ENCODE data around the gene ETV6. TPM values are rescaled to one million over a fixed set of nuclear protein-coding genes. Genes with fewer than 3 reads are reported as not detected.

The ETV6 gene
- total RNA-seq, 3 donors from 2014 or later = 46.7 to 58.0 (median 57.5) TPM

DNA sequence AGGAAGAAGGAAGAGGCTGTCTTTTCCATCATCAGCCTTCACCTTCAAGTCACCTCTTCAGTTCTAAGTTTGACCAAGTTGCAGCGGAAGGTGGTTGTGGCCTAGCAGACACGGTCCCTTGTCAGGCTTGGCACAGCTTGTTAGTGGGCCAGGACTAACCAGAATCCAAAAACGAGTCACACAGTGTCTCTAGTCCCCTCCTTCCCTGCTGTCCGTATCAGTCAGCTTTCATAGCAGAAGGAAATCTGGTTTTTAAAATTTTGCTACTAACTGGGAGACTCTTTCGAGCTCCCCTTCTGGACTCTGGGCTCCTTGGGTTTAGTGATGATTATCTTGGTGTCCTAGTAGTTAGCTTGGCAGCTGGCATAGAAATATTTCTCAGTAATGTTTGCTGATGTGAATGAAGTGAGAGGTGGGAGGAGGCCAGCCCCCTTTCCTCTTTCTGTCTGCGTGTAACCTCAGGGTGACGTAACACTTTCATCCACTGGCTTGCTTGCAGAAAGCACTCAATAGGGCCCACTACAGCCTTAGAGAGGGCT, 3.8 kb downstream of the ETV6 start:
- Mint-ChIP-seq H3K36me3 (ENCODE audit: insufficient read depth) (peaks cover 10% of the 10 kb centered on the region), H3K4me3 (peak overlapping the region; percentile 98), H3K27me3 (ENCODE audit: low read depth) (no peaks in the 10 kb centered on the region), H3K9me3 (no peaks in the 10 kb centered on the region), H3K4me1 (ENCODE audit: low read depth) (peaks cover 64% of the 10 kb centered on the region)
- DNase-seq (peak; percentile 23), ATAC-seq (peak; percentile 32 to 37)

DNA sequence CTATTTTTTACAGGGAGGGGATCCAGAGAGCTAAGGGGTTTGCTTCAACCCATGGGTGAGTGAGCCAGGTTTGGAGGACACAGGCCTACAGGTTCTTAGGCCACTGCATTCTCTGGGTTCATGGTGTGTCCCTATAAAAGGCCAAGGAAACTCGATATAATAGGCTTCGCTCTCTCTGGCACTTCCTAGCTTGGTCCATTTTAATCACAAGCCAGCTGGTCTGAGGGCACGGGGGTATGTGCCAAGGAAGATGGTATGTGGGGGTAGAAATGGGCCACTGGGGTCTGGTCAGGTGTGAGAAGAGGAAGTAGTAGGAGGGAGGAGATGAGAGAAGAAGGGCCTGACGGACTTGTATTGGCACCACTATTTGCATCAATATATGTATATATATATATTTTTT, 4.9 kb downstream of the ETV6 start:
- peaks cover 13% of the 10 kb centered on the region for H3K36me3 Mint-ChIP-seq (ENCODE audit: insufficient read depth)
- H3K4me3 Mint-ChIP-seq = no peak overlapping the region
- no peaks in the 10 kb centered on the region for H3K27me3 Mint-ChIP-seq (ENCODE audit: low read depth)
- no peak for DNase-seq
- H3K4me1 Mint-ChIP-seq (ENCODE audit: low read depth) = peaks cover 73% of the 10 kb centered on the region
- H3K9me3 Mint-ChIP-seq = no peaks in the 10 kb centered on the region
- no peak for ATAC-seq

DNA sequence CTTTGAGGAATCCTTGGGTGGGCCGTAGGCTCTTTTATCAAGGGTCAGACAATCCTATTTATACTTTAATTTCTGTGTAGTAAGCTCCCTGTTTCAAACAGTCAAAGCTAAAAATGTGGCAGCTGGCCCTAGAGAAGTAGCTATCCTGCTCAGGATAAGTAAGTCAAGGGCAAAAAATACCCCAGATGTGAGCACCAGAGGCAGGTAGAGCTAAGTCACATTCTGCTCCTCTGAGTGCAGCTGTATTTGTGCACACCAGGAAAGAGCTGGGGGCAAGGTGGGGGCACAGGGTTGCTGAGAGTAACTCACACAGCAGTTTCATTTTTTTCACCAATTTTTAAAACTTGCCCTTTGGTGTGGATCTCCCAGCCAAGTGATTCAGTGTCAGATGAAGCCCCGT, 5.3 kb downstream of the ETV6 start:
- peaks cover 17% of the 10 kb centered on the region for H3K36me3 Mint-ChIP-seq (ENCODE audit: insufficient read depth)

DNA sequence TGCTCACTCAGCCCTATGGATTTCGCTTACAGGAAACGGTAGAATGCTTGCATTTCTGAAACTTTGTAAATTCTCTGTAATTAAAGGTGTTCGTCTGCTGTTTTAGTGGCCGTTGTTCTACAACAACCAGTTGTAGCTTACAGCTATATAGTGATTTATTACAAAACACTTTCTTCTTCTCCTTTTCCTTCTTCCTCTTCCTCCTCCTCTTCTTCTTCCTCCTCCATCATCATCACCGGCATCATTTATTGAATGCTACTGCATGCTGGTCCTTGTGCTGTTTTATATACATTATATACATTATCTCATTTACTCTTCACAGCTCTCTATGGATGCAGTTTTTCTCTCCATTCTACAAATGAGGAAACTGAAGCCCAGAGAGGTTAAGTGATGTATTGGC, 6.4 kb downstream of the ETV6 start:
- no peak for DNase-seq
- Mint-ChIP-seq H3K27me3 (ENCODE audit: low read depth) (no peaks in the 10 kb centered on the region), H3K4me3 (no peak overlapping the region), H3K9me3 (no peaks in the 10 kb centered on the region), H3K36me3 (ENCODE audit: insufficient read depth) (peaks cover 19% of the 10 kb centered on the region), H3K4me1 (ENCODE audit: low read depth) (peaks cover 81% of the 10 kb centered on the region)
- ATAC-seq = no peak

More for the DNA sequence above, 5.3 kb downstream of the ETV6 start:
- H3K4me3 Mint-ChIP-seq = no peak overlapping the region
- no peak for ATAC-seq
- no peaks in the 10 kb centered on the region for H3K9me3 Mint-ChIP-seq
- DNase-seq = no peak
- no peaks in the 10 kb centered on the region for H3K27me3 Mint-ChIP-seq (ENCODE audit: low read depth)
- H3K4me1 Mint-ChIP-seq (ENCODE audit: low read depth) = peaks cover 77% of the 10 kb centered on the region

DNA sequence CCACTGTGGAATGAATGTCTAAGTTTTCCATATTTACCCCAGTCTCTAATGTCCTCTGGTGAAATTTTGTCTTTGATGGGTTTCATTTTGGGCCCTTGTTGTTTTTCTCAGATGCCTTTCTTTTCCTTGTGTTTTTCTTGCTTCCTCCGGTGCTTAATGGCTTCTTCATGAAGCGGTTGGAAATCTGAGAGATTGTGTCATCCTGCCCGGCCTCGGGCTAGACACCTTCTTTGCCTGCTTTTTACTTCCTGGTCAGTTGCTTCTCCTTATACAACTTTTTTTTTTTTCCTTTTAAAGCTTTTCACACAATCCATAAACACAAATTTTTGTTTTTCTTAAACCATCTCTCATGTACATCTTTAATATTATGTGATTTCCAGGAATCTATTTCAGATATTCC, 7.1 kb downstream of the ETV6 start:
- no peak overlapping the region for H3K4me3 Mint-ChIP-seq
- no peak for DNase-seq
- no peaks in the 10 kb centered on the region for H3K9me3 Mint-ChIP-seq
- no peak for ATAC-seq
- H3K4me1 Mint-ChIP-seq (ENCODE audit: low read depth) = peaks cover 87% of the 10 kb centered on the region
- H3K27me3 Mint-ChIP-seq (ENCODE audit: low read depth) = no peaks in the 10 kb centered on the region
- H3K36me3 Mint-ChIP-seq (ENCODE audit: insufficient read depth) = peaks cover 20% of the 10 kb centered on the region

DNA sequence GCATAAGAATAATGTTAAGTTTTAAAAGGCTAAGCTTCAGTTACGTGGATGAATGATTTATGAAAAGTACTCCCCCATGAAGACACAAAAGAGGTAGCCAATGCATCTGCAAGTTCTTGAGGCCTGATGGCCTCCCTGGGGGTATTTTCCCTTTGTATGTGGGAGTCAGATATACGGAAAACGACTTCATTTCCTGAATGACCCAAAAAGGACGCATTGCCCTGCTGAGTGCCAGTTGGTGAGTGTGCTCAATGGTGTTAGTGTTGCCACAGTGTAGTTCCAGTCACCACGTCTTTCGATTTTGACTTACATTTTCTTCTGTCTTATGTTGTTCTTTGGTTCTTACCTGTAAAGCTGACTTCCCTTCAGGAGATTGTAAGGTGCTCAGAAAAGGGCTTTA, 8.0 kb downstream of the ETV6 start:
- DNase-seq (no peak), ATAC-seq (no peak)
- Mint-ChIP-seq H3K9me3 (no peaks in the 10 kb centered on the region), H3K27me3 (ENCODE audit: low read depth) (no peaks in the 10 kb centered on the region), H3K36me3 (ENCODE audit: insufficient read depth) (peaks cover 29% of the 10 kb centered on the region), H3K4me3 (no peak overlapping the region), H3K4me1 (ENCODE audit: low read depth) (peaks cover 88% of the 10 kb centered on the region)

DNA sequence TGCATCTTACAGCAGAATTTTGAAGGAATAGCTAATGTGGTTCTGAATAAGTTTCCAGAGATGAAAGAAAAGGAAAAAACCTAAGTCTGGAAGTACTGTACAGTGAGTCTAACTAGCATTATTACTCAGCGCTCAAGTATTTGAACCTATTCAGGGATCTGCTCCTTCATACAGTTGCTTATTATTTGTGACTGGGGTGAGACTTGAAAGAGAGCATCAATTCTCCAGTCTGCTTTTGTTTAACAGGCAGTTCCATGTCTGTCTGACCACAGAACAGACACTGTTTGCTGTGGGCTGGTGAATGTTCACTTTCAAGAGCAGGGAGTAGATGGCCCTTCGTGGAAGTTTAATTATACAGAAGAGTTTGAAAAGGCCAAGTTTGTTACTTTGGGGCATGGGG, 9.3 kb downstream of the ETV6 start:
- Mint-ChIP-seq H3K9me3 (no peaks in the 10 kb centered on the region), H3K4me1 (ENCODE audit: low read depth) (peaks cover 90% of the 10 kb centered on the region), H3K4me3 (no peak overlapping the region), H3K27me3 (ENCODE audit: low read depth) (no peaks in the 10 kb centered on the region), H3K36me3 (ENCODE audit: insufficient read depth) (peaks cover 30% of the 10 kb centered on the region)
- DNase-seq = no peak
- peak; percentile 19 to 57 for ATAC-seq

DNA sequence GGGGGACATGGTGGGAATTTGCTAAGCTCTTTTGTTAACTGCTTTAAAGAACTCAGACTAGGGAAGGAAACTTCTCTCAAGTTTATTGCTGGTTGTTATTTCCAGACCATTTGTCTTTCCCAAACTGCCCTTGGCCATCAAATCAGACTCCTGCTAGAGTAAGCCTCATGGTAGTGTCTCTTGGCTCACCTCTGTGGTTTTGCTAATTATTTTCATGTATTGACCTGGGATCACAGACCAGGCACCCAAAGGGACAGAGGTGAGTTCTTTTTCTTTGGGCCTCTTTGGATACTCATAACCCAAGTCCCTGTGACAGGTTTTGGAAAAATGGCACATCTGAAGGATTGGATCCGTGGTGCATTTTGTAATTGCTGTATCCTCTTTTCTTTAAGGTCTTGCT, 11.2 kb downstream of the ETV6 start:
- H3K27me3 Mint-ChIP-seq (ENCODE audit: low read depth) = no peaks in the 10 kb centered on the region
- no peak overlapping the region for H3K4me3 Mint-ChIP-seq
- no peaks in the 10 kb centered on the region for H3K9me3 Mint-ChIP-seq
- ATAC-seq (no peak), DNase-seq (no peak)
- H3K36me3 Mint-ChIP-seq (ENCODE audit: insufficient read depth) = peaks cover 38% of the 10 kb centered on the region
- peaks cover 84% of the 10 kb centered on the region for H3K4me1 Mint-ChIP-seq (ENCODE audit: low read depth)

DNA sequence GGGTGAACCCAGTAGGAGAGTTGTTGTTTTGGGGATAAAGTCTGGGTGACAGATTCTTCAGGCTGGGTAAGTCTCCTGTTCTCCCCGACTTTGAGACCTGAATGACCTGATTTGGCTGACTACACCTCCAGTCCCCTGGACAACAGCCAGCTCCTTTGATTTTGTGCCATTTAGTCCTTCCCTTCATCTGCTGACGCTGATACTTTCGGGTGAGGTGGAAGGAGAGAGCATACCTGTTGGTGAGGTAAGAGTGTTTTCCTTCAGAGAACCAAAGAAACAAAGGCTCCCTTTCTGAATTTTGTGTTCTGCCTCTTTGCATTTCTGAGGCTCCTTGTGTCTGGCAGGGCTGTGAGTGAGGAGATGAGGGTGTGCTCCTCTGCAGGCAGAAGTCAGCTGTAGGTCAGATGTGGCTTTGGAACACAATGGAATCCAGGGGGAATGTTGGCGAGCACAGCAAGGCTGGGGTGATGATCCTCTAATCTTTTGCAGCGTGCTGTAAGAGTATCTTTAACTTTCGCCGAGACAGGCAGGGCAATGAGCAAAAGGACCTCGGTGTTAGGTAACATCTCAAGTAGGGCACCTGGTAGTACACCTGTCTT, 12.1 kb downstream of the ETV6 start:
- H3K36me3 Mint-ChIP-seq (ENCODE audit: insufficient read depth) = peaks cover 36% of the 10 kb centered on the region
- no peaks in the 10 kb centered on the region for H3K27me3 Mint-ChIP-seq (ENCODE audit: low read depth)
- DNase-seq = no peak
- peaks cover 81% of the 10 kb centered on the region for H3K4me1 Mint-ChIP-seq (ENCODE audit: low read depth)
- H3K9me3 Mint-ChIP-seq = no peaks in the 10 kb centered on the region
- no peak overlapping the region for H3K4me3 Mint-ChIP-seq
- ATAC-seq = no peak

DNA sequence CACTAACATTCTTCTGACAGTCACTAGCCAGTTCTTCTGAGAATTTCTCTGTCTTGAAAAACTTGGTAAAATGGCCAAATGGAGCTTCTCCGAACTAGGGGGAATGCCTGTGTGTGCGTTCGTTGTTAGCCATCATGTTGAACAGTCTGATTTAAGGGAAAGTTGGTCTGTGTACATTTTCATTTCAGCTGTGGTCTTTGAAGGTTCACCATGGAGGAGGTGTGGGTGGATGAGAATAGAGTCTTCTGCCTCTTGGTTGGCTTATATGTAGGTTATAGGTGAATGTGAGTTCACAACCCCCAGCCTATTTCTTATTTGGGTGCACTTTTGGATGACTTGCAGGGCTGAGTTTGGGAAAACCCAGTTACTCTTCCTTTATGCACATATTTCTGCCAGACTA, 12.9 kb downstream of the ETV6 start:
- H3K27me3 Mint-ChIP-seq (ENCODE audit: low read depth) = no peaks in the 10 kb centered on the region
- H3K9me3 Mint-ChIP-seq = no peaks in the 10 kb centered on the region
- no peak overlapping the region for H3K4me3 Mint-ChIP-seq
- peaks cover 76% of the 10 kb centered on the region for H3K4me1 Mint-ChIP-seq (ENCODE audit: low read depth)
- peaks cover 32% of the 10 kb centered on the region for H3K36me3 Mint-ChIP-seq (ENCODE audit: insufficient read depth)
- ATAC-seq (peak; percentile 18 to 19), DNase-seq (no peak)

DNA sequence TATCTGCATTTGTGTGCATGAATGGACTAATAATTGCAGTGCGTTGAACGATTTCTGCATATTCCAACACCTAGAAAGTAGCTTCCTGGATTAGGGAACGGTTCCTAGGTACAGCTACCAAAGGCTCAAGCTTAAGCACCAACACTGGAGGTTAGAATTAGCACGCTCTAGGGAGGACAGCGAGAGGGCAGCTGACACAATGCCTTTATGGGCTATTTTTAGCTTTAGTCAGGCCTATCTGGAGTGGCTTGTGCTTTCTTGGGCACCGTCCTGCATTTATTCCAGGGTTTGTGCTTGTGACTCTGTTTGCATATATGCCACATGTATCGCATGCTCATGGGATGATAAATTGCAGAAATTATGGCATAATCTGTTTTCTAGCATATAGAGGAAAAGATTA, 13.7 kb downstream of the ETV6 start:
- H3K9me3 Mint-ChIP-seq = no peaks in the 10 kb centered on the region
- no peaks in the 10 kb centered on the region for H3K27me3 Mint-ChIP-seq (ENCODE audit: low read depth)
- no peak for ATAC-seq
- no peak for DNase-seq
- no peak overlapping the region for H3K4me3 Mint-ChIP-seq
- H3K4me1 Mint-ChIP-seq (ENCODE audit: low read depth) = peaks cover 73% of the 10 kb centered on the region
- H3K36me3 Mint-ChIP-seq (ENCODE audit: insufficient read depth) = peaks cover 29% of the 10 kb centered on the region

DNA sequence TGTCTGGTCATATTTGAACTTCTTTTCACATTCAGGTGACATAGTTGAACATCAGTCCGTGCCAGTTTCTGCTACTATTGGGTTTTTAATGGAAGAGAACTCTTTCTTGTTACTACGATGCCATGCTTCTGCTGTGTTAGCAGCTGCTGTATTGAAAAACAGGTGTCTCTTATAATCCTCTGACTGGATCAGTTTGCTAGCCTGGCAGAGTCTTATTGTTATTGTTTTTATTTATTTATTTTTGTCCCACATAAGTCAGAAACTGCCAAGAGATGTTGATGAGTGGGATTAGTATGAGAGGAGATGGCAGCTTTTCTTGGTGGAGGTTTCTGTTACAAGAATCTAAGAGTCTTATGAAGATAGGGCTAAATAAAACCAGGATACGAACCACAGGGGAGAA, 14.6 kb downstream of the ETV6 start:
- no peak for ATAC-seq

DNA sequence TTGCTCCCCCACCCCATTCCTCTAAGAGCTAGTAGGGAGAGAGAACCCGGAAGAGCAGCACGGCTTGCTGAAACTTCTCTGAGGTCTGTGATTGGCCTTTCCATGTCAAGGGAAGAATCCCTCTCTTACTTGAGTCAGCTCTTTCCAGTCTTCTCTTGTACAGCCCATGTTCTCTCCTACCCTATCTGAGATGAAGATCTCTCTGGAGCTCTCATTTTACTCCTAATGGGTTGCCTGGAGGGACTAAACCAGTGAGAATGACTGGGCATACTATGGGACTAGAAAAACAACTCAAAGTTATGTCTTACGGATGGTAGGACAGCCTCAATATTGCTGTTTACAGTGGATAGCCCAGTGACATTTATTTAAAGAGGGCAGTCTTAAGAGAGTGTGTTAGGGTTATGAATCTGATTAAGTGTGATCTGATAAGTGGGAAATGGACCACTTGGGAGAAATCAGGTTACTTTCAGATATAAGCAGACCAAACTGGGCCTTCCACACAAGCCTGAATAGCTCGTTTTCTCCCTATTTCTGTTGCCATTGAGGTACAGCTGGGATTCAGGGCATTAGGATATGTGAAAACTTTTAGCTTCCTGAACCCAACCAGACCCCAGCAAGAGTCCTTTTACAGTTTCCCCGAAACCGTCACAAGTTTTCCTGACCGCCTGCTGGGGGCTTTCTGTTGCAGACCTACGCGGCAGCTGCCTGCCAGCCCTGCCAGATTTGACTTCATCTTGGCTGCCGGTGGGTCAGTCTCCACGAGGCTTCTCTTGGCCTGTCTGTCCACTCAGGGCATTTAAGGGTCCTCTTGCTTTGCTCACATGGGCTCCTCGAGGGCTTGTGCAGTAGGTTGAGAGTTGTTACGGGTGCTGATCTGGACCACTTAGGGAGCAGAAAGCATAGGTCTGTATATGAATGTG, 16.9 kb downstream of the ETV6 start:
- ATAC-seq = no peak
- peaks cover 71% of the 10 kb centered on the region for H3K4me1 Mint-ChIP-seq (ENCODE audit: low read depth)

More for the DNA sequence above, 14.6 kb downstream of the ETV6 start:
- Mint-ChIP-seq H3K36me3 (ENCODE audit: insufficient read depth) (peaks cover 29% of the 10 kb centered on the region), H3K4me3 (no peak overlapping the region), H3K27me3 (ENCODE audit: low read depth) (no peaks in the 10 kb centered on the region), H3K4me1 (ENCODE audit: low read depth) (peaks cover 73% of the 10 kb centered on the region), H3K9me3 (no peaks in the 10 kb centered on the region)
- DNase-seq = no peak

DNA sequence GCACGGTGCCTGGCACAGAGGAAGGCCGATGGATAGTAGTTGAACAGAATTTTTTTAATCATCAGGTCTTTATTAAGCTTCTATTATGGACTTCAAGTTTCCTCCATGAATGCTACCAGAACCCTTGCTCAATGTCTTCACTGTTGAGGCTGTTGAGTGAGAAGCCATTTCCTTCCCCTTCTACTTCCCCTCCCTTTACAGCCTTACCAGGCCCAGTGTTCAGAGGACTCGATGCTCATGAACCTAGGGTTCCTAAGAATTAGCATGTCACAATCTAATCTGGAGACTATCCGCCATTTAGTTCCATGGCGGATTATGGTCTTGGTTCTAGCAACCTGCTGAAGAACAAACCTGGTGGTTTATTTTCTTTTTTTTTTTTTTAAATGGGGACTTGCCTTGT, 17.7 kb downstream of the ETV6 start:
- no peak overlapping the region for H3K4me3 Mint-ChIP-seq
- peaks cover 69% of the 10 kb centered on the region for H3K4me1 Mint-ChIP-seq (ENCODE audit: low read depth)
- no peak for ATAC-seq
- no peak for DNase-seq
- peaks cover 19% of the 10 kb centered on the region for H3K36me3 Mint-ChIP-seq (ENCODE audit: insufficient read depth)
- no peaks in the 10 kb centered on the region for H3K27me3 Mint-ChIP-seq (ENCODE audit: low read depth)
- H3K9me3 Mint-ChIP-seq = no peaks in the 10 kb centered on the region

More for the DNA sequence above, 16.9 kb downstream of the ETV6 start:
- Mint-ChIP-seq H3K4me3 (no peak overlapping the region), H3K36me3 (ENCODE audit: insufficient read depth) (peaks cover 26% of the 10 kb centered on the region), H3K27me3 (ENCODE audit: low read depth) (no peaks in the 10 kb centered on the region), H3K9me3 (no peaks in the 10 kb centered on the region)
- no peak for DNase-seq

DNA sequence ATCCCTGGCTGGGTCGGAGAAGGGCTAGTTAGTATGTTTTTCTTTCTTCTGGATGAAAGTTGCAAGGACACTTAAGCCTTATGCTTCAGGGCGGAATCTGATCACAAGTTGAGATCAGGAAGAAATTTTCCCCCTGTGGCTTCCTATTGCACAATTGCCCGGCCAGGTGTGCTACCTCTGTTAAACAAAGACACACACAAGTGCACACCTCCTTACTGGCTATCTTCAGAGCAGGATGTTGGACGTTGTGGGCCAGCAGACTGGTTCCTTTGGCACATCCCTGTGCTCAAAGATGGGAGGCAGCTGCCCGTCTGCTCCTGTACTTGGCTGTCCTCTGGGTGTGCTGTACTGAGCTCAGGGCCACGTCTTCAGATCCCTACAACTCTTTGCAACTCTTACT, 19.1 kb downstream of the ETV6 start:
- Mint-ChIP-seq H3K4me3 (no peak overlapping the region), H3K9me3 (no peaks in the 10 kb centered on the region), H3K27me3 (ENCODE audit: low read depth) (no peaks in the 10 kb centered on the region), H3K36me3 (ENCODE audit: insufficient read depth) (peaks cover 16% of the 10 kb centered on the region), H3K4me1 (ENCODE audit: low read depth) (peaks cover 69% of the 10 kb centered on the region)
- ATAC-seq = peak in 1 of 2 donors; percentile 10
- DNase-seq = no peak
